AG09309 (cell line): Measurements from ENCODE around the gene SFXN1.

Source experiments
- DNase-seq: peaks from one replicate; pipeline ENCODE4 v3.0.0-alpha.2; 2010; ENCODE audit warnings: low read depth
- H3K4me3 ChIP-seq: 2 replicates; pipeline ENCODE4 v1.5.1; 2011; ENCODE audit warnings: mild to moderate bottlenecking, low read depth, low read length, moderate library complexity; ENCODE audit not compliant: control insufficient read depth
- TF ChIP-seq, protein P1 (sequence below): IDR thresholded peaks from 2 replicates; pipeline ENCODE4 v1.5.1; 2011; ENCODE audit warnings: mild to moderate bottlenecking, low read depth, low read length, inconsistent platforms; ENCODE audit not compliant: insufficient read depth, control insufficient read depth; ENCODE audit errors: missing control alignments

Gene SFXN1

DNA sequence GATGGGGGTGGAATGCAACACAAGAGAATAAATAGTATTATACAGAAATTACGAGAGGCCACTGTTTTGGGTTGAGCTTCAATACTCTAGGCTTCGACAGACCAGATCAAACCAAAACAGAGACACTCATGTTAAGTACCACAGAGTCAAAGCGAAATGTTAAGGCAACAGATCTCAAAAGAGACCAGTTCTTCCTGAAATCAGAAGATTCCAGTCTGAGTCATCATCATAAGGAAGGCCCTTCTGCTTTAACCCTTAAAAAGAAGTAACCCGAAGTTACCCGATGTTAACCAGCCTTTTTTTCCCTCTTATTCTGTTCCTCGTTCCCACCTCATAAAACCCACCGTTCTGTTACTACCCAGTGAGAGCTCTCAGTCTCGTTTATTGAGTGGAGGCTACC is 75.9 kb downstream of the SFXN1 start:
- no peak overlapping the region for H3K4me3 ChIP-seq
- DNase-seq: no peak
- TF ChIP-seq, protein P1, sequence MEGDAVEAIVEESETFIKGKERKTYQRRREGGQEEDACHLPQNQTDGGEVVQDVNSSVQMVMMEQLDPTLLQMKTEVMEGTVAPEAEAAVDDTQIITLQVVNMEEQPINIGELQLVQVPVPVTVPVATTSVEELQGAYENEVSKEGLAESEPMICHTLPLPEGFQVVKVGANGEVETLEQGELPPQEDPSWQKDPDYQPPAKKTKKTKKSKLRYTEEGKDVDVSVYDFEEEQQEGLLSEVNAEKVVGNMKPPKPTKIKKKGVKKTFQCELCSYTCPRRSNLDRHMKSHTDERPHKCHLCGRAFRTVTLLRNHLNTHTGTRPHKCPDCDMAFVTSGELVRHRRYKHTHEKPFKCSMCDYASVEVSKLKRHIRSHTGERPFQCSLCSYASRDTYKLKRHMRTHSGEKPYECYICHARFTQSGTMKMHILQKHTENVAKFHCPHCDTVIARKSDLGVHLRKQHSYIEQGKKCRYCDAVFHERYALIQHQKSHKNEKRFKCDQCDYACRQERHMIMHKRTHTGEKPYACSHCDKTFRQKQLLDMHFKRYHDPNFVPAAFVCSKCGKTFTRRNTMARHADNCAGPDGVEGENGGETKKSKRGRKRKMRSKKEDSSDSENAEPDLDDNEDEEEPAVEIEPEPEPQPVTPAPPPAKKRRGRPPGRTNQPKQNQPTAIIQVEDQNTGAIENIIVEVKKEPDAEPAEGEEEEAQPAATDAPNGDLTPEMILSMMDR: no peak

DNA sequence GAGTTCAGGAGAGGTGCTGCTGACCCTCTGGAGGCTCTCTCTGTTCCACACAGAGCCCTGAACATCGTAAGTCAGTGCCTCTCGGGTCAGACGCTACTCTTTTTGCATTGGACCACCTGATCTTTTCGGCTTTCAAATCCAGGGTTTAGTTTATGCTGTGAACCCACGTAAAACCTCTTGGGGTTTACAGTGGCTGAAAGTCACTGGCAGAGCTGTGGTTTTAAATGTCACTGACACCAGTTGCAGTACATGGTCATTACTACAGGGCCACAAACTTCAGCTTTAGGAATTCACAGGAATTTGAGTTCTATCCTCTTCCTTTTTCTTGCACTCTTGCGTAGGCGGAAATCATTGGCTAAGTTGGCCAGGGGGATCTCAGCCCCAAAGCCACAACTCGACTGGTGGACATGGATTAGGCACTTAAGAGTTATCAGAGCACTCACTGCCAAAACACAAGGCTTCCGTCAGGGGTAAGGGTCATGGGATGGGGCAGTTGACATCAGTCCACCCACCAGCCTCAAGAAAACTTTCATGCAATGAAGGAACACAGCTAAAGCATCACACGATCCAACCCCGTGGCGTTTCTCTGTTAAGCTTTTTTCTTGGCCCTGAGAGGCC is 76.9 kb downstream of the SFXN1 start:
- DNase-seq: no peak
- TF ChIP-seq, protein P1: no peak
- no peak overlapping the region for H3K4me3 ChIP-seq

DNA sequence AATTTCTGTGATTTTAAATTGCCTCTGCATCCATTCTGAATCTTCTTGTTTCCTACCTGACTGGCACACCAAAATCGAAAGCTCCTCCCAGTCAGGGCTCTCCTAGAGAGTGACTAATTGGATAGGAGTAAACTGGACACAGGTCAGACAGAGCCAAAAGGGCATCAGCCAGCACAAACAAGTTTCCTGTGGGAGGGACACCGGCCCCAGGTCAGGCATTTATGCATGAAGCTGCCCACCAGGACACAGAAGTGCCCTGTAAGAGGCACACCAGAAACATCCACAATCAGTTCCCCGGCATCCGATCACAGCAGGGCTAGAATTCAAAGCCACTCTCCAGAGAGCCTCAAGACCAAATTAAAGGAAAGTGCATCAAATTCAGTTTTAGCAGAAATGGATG is 78.4 kb downstream of the SFXN1 start:
- no peak for DNase-seq
- TF ChIP-seq, protein P1: no peak
- no peak overlapping the region for H3K4me3 ChIP-seq

DNA sequence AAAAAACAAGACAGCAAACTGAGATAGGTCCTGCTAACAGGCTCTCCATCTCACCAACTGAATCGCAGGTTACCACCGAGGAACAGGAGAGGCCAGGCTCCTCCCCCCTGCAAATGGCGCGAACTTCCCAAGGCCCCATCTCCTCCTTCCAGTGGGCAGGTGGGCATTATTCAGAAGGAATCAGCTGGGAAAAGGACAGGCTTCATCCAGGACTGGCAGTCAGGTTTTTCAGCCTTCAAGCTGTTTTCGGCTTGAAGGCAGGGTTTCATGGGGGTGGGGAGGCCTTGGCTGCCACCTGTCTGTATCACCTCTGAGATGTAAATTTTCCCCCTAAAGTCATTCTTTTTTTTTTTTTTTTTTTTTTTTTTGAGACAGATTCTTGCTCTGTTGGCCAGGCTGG is 79.4 kb downstream of the SFXN1 start:
- TF ChIP-seq, protein P1: no peak
- DNase-seq: no peak
- no peak overlapping the region for H3K4me3 ChIP-seq

DNA sequence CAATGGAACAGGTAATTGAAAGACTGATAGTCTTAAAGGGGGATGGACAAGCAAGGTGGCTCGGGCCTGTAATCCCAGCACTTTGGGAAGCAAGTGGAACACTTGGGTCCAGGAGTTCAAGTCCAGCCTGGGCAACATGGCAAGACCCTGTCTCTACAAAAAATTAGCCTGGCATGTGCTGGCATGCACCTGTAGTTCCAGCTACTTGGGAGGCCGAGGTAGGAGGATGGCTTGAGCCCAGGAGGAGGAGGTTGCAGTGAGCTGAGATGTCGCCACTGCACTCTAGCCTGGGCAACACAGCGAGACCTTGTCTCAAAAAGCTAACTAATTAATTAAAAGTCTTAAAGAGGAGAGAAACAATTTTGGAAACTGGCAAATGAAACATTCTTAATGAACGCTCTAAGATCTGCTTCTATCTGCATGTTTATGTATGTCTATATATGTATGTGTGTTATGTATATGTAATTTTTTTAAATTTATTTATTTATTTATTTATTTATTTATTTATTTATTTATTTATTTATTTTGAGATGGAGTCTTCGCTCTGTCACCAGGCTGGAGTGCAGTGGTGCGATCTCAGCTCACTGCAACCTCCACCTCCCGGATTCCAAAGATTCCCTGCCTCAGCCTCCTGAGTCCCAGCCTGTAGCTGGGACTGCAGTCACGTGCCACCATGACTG is 80.6 kb downstream of the SFXN1 start:
- no peak overlapping the region for H3K4me3 ChIP-seq
- TF ChIP-seq, protein P1: no peak
- DNase-seq: no peak

DNA sequence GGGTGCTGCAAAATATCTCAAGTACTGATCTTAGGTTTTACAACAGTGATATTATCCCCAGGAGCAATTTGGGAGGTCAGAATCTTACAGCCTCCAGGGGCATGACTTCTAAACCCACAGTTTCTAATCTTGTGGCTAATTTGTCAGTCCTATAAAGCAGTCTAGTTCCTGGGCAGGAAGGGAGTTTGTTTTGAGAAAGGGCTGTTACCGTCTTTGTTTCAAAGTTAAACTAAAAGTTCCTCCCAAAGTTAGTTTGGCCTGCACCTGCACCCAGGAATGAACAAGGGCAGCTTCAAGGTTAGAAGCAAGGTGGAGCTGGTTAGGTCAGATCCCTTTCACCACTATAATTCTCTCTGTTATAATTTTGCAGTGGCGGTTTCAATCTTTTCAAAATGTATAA is 81.7 kb downstream of the SFXN1 start:
- H3K4me3 ChIP-seq: no peak overlapping the region
- TF ChIP-seq, protein P1: no peak
- DNase-seq: no peak
